Neural progenitor cell (in vitro differentiated cells): ENCODE data around the gene SPEN. TPM values are rescaled to one million over a fixed set of nuclear protein-coding genes. Genes with fewer than 3 reads are reported as not detected.

ENCODE experiments used
- DNase-seq: peaks from one replicate; pipeline ENCODE4 v3.0.0-alpha.2; 2016; ENCODE audit warnings: low spot score
- H2AFZ ChIP-seq: fragments of 200-600 bp; sonication (generic); replicated peaks from 2 replicates; pipeline ENCODE4 v1.6.1; 2016; ENCODE audit warnings: antibody characterized with exemption
- H3F3A ChIP-seq: fragments of 200-600 bp; sonication (generic); 2 replicates; pipeline ENCODE4 v1.6.1; 2016; ENCODE audit warnings: antibody characterized with exemption, low read depth
- H3K27ac ChIP-seq: fragments of 200-600 bp; sonication (generic); 2 replicates; pipeline ENCODE4 v1.5.1; 2016; ENCODE audit warnings: mild to moderate bottlenecking
- H3K27me3 ChIP-seq: fragments of 200-600 bp; sonication (generic); 2 replicates; pipeline ENCODE4 v1.6.1; 2016; ENCODE audit warnings: mild to moderate bottlenecking, moderate library complexity
- H3K36me3 ChIP-seq: fragments of 200-600 bp; sonication (generic); 2 replicates; pipeline ENCODE4 v1.5.1; 2016
- H3K4me1 ChIP-seq: fragments of 200-600 bp; sonication (generic); 2 replicates; pipeline ENCODE4 v1.6.1; 2016; ENCODE audit warnings: mixed run types
- H3K4me2 ChIP-seq: fragments of 200-600 bp; sonication (generic); 2 replicates; pipeline ENCODE4 v1.6.1; 2016
- H3K4me3 ChIP-seq: fragments of 200-600 bp; sonication (generic); 2 replicates; pipeline ENCODE4 v1.5.1; 2016
- H3K79me2 ChIP-seq: fragments of 200-600 bp; sonication (generic); 2 replicates; pipeline ENCODE4 v1.6.1; 2016; ENCODE audit warnings: low read depth
- H3K9ac ChIP-seq: fragments of 200-600 bp; sonication (generic); 2 replicates; pipeline ENCODE4 v1.6.1; 2016
- H3K9me3 ChIP-seq: fragments of 200-600 bp; sonication (generic); 2 replicates; pipeline ENCODE4 v1.5.1; 2016; ENCODE audit warnings: low read depth
- H4K20me1 ChIP-seq: fragments of 200-600 bp; sonication (generic); 2 replicates; pipeline ENCODE4 v1.6.1; 2016; ENCODE audit warnings: low read depth
- H3K27ac Mint-ChIP-seq: 3 replicates; pipeline ENCODE4 v1.8.0; 2021; ENCODE audit warnings: mixed read lengths
- H3K27me3 Mint-ChIP-seq: 2 replicates; pipeline ENCODE4 v1.8.0; 2022; ENCODE audit warnings: low read depth, mild to moderate bottlenecking, inconsistent platforms, moderate library complexity, mixed read lengths; ENCODE audit not compliant: insufficient read depth
- H3K36me3 Mint-ChIP-seq: 3 replicates; pipeline ENCODE4 v1.8.0; 2021; ENCODE audit warnings: mixed read lengths
- H3K4me1 Mint-ChIP-seq: 3 replicates; pipeline ENCODE4 v1.8.0; 2021; ENCODE audit warnings: mixed read lengths
- H3K4me3 Mint-ChIP-seq: 3 replicates; pipeline ENCODE4 v1.8.0; 2021; ENCODE audit warnings: mild to moderate bottlenecking, moderate library complexity, mixed read lengths
- H3K9me3 Mint-ChIP-seq: 3 replicates; pipeline ENCODE4 v1.8.0; 2020; ENCODE audit warnings: mixed read lengths
- EZH2 ChIP-seq: fragments of 200-600 bp; sonication (generic); IDR thresholded peaks from 2 replicates; pipeline ENCODE4 v1.6.1; 2017; ENCODE audit warnings: antibody characterized with exemption, mild to moderate bottlenecking, moderate library complexity
- EZH2phosphoT487 ChIP-seq: fragments of 200-600 bp; sonication (generic); IDR thresholded peaks from 2 replicates; pipeline ENCODE4 v1.6.1; 2017; ENCODE audit warnings: antibody characterized with exemption
- total RNA-seq: library from RNA; depleted of rRNA; stranded (reverse); fragments of >200 nt; gene quantifications from 2 replicates; pipeline ENCODE4 v1.2.3, GENCODE V29; 2015; ENCODE audit warnings: low replicate concordance
- TF ChIP-seq, protein P1 (sequence below): fragments of 200-600 bp; sonication (generic); IDR thresholded peaks from 2 replicates; pipeline ENCODE4 v1.5.1; 2017; ENCODE audit warnings: antibody characterized with exemption, mild to moderate bottlenecking

SPEN gene
- total RNA-seq, 1 donor from 2014 or later = 59.6 TPM

DNA sequence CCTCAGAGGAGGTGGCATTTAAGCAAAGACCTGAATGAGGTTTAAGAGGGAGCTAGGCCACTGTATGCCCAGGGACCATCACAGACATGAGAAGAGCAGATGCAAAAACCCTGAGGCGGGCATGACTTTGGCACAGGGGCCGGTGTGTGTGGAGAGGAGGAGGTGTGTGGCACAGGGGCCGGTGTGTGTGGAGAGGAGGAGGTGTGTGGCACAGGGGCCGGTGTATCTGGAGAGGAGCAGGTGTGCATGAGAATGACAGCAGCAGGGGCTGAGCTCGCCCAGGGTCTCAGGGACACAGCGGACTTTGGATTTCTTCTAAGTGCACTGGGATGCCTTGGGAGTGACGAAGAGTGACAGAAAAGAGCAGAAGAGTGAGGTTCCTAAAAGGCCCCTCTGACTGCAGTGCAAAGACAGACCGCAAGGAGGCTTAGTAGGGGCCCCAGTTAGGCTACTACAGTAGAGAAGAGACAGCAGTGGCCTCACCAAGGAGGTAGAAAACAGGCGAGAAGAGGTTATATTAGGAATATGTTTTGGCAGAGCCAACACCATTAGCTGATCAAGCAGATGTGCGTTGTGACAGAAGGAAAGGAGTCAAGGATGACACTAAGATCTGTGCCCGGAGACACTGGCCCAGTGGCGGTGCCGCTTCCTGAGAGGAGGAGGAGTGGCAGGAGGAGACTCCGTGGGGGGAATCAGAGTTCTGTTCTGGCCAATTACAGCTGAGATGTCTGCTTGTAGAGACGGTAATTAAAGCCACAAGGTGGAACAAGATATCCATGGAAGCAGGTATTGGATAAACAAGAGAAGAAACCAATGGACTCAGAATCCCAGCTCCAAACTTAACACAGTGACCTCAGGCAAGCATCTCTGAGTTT lies 110.0 kb downstream of the SPEN start:
- peaks cover 93% of the 10 kb centered on the region for H4K20me1 ChIP-seq
- no peak for TF ChIP-seq EZH2phosphoT487
- TF ChIP-seq, protein P1, sequence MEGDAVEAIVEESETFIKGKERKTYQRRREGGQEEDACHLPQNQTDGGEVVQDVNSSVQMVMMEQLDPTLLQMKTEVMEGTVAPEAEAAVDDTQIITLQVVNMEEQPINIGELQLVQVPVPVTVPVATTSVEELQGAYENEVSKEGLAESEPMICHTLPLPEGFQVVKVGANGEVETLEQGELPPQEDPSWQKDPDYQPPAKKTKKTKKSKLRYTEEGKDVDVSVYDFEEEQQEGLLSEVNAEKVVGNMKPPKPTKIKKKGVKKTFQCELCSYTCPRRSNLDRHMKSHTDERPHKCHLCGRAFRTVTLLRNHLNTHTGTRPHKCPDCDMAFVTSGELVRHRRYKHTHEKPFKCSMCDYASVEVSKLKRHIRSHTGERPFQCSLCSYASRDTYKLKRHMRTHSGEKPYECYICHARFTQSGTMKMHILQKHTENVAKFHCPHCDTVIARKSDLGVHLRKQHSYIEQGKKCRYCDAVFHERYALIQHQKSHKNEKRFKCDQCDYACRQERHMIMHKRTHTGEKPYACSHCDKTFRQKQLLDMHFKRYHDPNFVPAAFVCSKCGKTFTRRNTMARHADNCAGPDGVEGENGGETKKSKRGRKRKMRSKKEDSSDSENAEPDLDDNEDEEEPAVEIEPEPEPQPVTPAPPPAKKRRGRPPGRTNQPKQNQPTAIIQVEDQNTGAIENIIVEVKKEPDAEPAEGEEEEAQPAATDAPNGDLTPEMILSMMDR = peak; percentile 66
- H3K9me3 ChIP-seq = no peaks in the 10 kb centered on the region
- peaks cover 12% of the 10 kb centered on the region for H3K4me1 ChIP-seq
- no peak overlapping the region for H3K27ac ChIP-seq
- Mint-ChIP-seq H3K4me1 (peaks cover 63% of the 10 kb centered on the region), H3K27ac (no peak overlapping the region), H3K4me3 (no peak overlapping the region), H3K27me3 (peaks cover 4% of the 10 kb centered on the region), H3K9me3 (no peaks in the 10 kb centered on the region), H3K36me3 (peaks cover 7% of the 10 kb centered on the region)
- H3K4me3 ChIP-seq = no peak overlapping the region
- peaks cover 20% of the 10 kb centered on the region for H3F3A ChIP-seq
- no peak overlapping the region for H3K4me2 ChIP-seq
- no peaks in the 10 kb centered on the region for H3K36me3 ChIP-seq
- H3K9ac ChIP-seq = no peak overlapping the region
- H3K27me3 ChIP-seq = peaks cover 15% of the 10 kb centered on the region
- H2AFZ ChIP-seq = no peak overlapping the region
- peaks cover 26% of the 10 kb centered on the region for H3K79me2 ChIP-seq
- peak; percentile 65 for DNase-seq

DNA sequence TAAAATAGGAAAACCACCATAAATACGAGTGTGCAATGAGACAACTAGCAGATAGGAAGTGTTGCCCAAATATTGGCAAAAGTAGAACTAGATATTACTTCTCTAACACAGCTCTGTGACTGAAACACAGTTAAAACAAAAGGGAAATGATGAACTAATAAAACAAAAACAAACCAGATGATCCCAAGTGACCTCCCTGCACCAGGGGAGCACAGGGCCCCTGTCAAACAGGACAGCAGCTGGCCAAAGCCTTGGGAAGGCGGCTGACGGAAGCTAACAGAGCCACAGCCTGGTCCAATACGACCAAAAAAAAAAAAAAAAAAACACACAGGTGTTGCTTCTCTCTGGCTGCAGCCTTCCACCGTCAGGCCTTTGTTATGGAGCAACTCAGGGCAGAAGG lies 110.6 kb downstream of the SPEN start:
- no peak overlapping the region for H2AFZ ChIP-seq
- no peak overlapping the region for H3K4me3 ChIP-seq
- no peak overlapping the region for H3K27ac ChIP-seq
- H3F3A ChIP-seq = peaks cover 23% of the 10 kb centered on the region
- Mint-ChIP-seq H3K9me3 (no peaks in the 10 kb centered on the region), H3K4me1 (peaks cover 64% of the 10 kb centered on the region), H3K27me3 (peaks cover 4% of the 10 kb centered on the region), H3K27ac (no peak overlapping the region), H3K4me3 (no peak overlapping the region), H3K36me3 (peaks cover 4% of the 10 kb centered on the region)
- H3K36me3 ChIP-seq = no peaks in the 10 kb centered on the region
- peaks cover 95% of the 10 kb centered on the region for H4K20me1 ChIP-seq
- H3K79me2 ChIP-seq = peaks cover 26% of the 10 kb centered on the region
- no peak overlapping the region for H3K4me2 ChIP-seq
- no peaks in the 10 kb centered on the region for H3K9me3 ChIP-seq
- no peak overlapping the region for H3K9ac ChIP-seq
- no peak for DNase-seq
- H3K4me1 ChIP-seq = peaks cover 12% of the 10 kb centered on the region
- peaks cover 20% of the 10 kb centered on the region for H3K27me3 ChIP-seq
- TF ChIP-seq, protein P1 = no peak
- TF ChIP-seq EZH2 (no peak), EZH2phosphoT487 (no peak)

DNA sequence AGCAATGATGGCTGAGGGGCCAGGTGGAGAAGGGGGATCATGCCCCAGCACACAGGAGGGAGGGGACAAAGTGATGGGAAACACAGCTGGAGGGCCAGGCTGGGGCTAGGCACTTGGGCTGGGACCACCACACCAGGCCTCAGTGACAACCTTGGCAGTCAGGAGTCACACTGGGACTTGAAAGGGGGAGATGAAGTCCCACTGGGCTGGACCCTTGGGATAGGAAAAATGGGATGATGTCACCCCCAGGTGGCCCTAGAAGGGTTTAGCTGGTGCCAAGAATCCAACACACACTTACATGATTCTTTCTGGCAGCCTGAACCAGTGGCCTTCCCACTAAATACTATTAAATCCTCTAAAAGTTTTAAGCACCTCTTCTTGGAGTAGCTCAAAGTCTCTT lies 111.3 kb downstream of the SPEN start:
- Histone ChIP-seq H3K79me2 (peaks cover 23% of the 10 kb centered on the region), H3K27me3 (peaks cover 21% of the 10 kb centered on the region), H3K4me1 (peaks cover 12% of the 10 kb centered on the region), H3K27ac (no peak overlapping the region), H3K9me3 (no peaks in the 10 kb centered on the region), H3K36me3 (no peaks in the 10 kb centered on the region), H4K20me1 (peaks cover 95% of the 10 kb centered on the region), H3F3A (peaks cover 23% of the 10 kb centered on the region), H3K9ac (no peak overlapping the region), H2AFZ (no peak overlapping the region), H3K4me2 (no peak overlapping the region), H3K4me3 (no peak overlapping the region)
- Mint-ChIP-seq H3K4me1 (peaks cover 65% of the 10 kb centered on the region), H3K4me3 (no peak overlapping the region), H3K36me3 (peaks cover 5% of the 10 kb centered on the region), H3K27ac (no peak overlapping the region), H3K27me3 (peaks cover 4% of the 10 kb centered on the region), H3K9me3 (no peaks in the 10 kb centered on the region)
- TF ChIP-seq EZH2 = no peak
- TF ChIP-seq, protein P1 = peak; percentile 12
- no peak for DNase-seq
